Activated CD8-positive, alpha-beta memory T cell treated with anti-CD3 and anti-CD28 coated beads, Interleukin-2, amount 10 ng/mL, durations not matched to agents 7 days and 5 days (primary cell): ENCODE data around the gene NKD2. TPM values are rescaled to one million over a fixed set of nuclear protein-coding genes. Genes with fewer than 3 reads are reported as not detected.
"Not testable (repeated sequence)": the region's sequence is repeated elsewhere in the genome, so short reads cannot be mapped to it uniquely, and the experiment has no call there.

Experiments used
- ATAC-seq: fragments of 150-1000 bp; cut with Tn5 transposase; one replicate; pipeline ENCODE4 v1.10.0; 2021; ENCODE audit warnings: moderate library complexity
- CTCF ChIA-PET: fragments of 350-600 bp; sonication (Branson Sonifier 250); formaldehyde crosslinking; loops from one replicate; lab custom pipeline; 2021; ENCODE audit warnings: antibody characterized with exemption; lab: Charles Lee
- DNase-seq: peaks from one replicate; pipeline ENCODE4 v3.0.0-alpha.2; 2020
- H3K27ac Mint-ChIP-seq: one replicate; pipeline ENCODE4 v1.8.0; 2021; ENCODE audit warnings: mild to moderate bottlenecking, mixed read lengths
- H3K27me3 Mint-ChIP-seq: one replicate; pipeline ENCODE4 v1.8.0; 2021; ENCODE audit warnings: mixed read lengths
- H3K36me3 Mint-ChIP-seq: one replicate; pipeline ENCODE4 v1.8.0; 2021; ENCODE audit warnings: mild to moderate bottlenecking, mixed read lengths
- H3K4me1 Mint-ChIP-seq: one replicate; pipeline ENCODE4 v1.8.0; 2021; ENCODE audit warnings: mixed read lengths
- H3K4me3 Mint-ChIP-seq: one replicate; pipeline ENCODE4 v1.8.0; 2021; ENCODE audit warnings: mild to moderate bottlenecking, moderate library complexity, mixed read lengths
- H3K9me3 Mint-ChIP-seq: one replicate; pipeline ENCODE4 v1.8.0; 2022; ENCODE audit warnings: low read depth, mixed read lengths
- total RNA-seq, 2 experiments: library from RNA; stranded (reverse); gene quantifications; one replicate each; pipeline ENCODE4 v1.2.3, GENCODE V29; 2021

The NKD2 gene
- total RNA-seq, 2 experiments from 2014 or later, result 4.2 to 6.5 TPM

GRCh38 chr5:1014346-1014745, 5.7 kb downstream of the NKD2 start:
- Mint-ChIP-seq H3K9me3 (no peaks in the 10 kb centered on the region), H3K27ac (no peak overlapping the region), H3K4me3 (no peak overlapping the region), H3K36me3 (no peaks in the 10 kb centered on the region), H3K27me3 (peaks cover 22% of the 10 kb centered on the region), H3K4me1 (peaks cover 5% of the 10 kb centered on the region)
- ATAC-seq (no peak), DNase-seq (no peak)
- CTCF ChIA-PET, result no interaction called here

DNA sequence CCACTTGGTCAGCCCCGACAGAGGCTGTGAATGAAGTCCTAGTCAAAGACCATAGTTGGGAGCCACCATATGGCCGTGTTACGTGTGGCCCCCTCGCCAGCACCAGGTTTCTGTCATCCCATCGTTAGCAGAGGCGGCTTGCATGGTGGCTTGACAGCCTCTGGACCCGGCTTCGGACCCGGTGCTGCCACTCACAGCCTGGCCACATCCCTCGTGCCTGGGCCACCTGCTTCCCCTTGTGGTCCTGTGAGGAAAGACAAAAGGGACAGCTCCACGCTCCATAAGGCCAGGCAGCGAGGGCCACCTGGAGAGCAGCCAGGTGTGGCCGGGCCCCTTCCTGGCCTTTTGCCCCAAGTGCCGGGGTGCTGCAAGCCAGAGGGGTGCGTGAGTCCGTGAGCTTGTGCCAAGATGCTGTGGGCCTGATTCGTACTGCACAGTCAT, 6.2 kb downstream of the NKD2 start:
- no peaks in the 10 kb centered on the region for H3K36me3 Mint-ChIP-seq
- H3K4me1 Mint-ChIP-seq, result peaks cover 5% of the 10 kb centered on the region
- H3K9me3 Mint-ChIP-seq, result no peaks in the 10 kb centered on the region
- ATAC-seq, result no peak
- H3K27ac Mint-ChIP-seq, result no peak overlapping the region
- DNase-seq, result no peak
- no peak overlapping the region for H3K4me3 Mint-ChIP-seq
- H3K27me3 Mint-ChIP-seq, result peaks cover 19% of the 10 kb centered on the region
- CTCF ChIA-PET, result no interaction called here

DNA sequence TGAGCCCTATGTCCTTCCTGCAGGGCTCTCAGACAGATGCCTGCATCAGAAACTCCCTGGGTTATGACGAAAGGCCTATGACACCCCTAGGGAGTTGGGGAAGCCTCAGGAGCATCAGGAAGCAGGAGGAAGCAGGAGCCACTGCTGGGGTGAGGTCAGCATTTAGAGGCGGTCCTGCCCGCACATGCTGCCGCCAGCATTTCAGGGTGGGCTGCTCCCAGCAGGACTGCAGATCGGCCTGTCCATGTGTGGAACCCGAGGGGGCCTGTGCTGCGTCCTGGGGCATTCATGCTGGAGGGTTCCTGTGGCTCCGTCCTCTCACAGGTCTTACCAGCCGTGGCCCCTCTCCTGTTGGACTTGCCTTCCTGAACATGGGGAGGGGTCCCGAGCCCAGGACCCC, 6.9 kb downstream of the NKD2 start:
- H3K4me3 Mint-ChIP-seq, result no peak overlapping the region
- H3K27me3 Mint-ChIP-seq, result peaks cover 11% of the 10 kb centered on the region
- H3K4me1 Mint-ChIP-seq, result peaks cover 3% of the 10 kb centered on the region
- no peaks in the 10 kb centered on the region for H3K9me3 Mint-ChIP-seq
- no peak for ATAC-seq
- CTCF ChIA-PET, result interaction anchor here (1.3 kb wide), 1 partner anchor 8 kb away, joined by 3 read pairs; no protein-coding TSS in a partner anchor
- H3K36me3 Mint-ChIP-seq, result no peaks in the 10 kb centered on the region
- H3K27ac Mint-ChIP-seq, result no peak overlapping the region
- DNase-seq, result no peak

DNA sequence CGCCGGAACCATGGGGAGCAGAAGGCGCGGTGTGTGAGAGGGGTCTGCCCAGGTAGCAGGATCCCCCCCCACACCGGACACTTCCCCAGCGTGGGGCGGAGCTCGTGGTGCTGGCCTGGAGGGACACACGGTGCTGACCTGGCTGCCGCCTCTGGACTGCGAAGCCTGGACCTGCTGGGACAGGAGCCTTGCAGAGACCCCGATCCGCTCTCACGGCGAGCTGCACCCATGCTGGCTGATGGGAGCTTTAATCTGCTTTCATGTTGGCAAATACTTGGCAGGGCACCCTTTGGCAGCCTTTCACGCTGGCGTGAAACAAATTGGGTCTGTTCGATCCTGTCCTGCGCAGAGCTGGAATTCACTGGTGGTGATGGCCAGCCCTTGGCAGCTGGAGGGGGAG, 7.4 kb downstream of the NKD2 start:
- Mint-ChIP-seq H3K9me3 (no peaks in the 10 kb centered on the region), H3K27me3 (peaks cover 6% of the 10 kb centered on the region), H3K27ac (no peak overlapping the region), H3K4me3 (no peak overlapping the region), H3K4me1 (peaks cover 3% of the 10 kb centered on the region), H3K36me3 (no peaks in the 10 kb centered on the region)
- ATAC-seq, result no peak
- no peak for DNase-seq
- CTCF ChIA-PET, result interaction anchor here (1.3 kb wide), 1 partner anchor 8 kb away, joined by 3 read pairs; no protein-coding TSS in a partner anchor

GRCh38 chr5:1016476-1016875, 7.9 kb downstream of the NKD2 start:
- no peak for ATAC-seq
- DNase-seq, result no peak
- H3K27me3 Mint-ChIP-seq, result peaks cover 2% of the 10 kb centered on the region
- H3K9me3 Mint-ChIP-seq, result no peaks in the 10 kb centered on the region
- H3K4me3 Mint-ChIP-seq, result no peak overlapping the region
- no peak overlapping the region for H3K27ac Mint-ChIP-seq
- CTCF ChIA-PET, result interaction anchor here (1.3 kb wide), 1 partner anchor 9 kb away, joined by 3 read pairs; no protein-coding TSS in a partner anchor
- no peaks in the 10 kb centered on the region for H3K36me3 Mint-ChIP-seq
- no peaks in the 10 kb centered on the region for H3K4me1 Mint-ChIP-seq

DNA sequence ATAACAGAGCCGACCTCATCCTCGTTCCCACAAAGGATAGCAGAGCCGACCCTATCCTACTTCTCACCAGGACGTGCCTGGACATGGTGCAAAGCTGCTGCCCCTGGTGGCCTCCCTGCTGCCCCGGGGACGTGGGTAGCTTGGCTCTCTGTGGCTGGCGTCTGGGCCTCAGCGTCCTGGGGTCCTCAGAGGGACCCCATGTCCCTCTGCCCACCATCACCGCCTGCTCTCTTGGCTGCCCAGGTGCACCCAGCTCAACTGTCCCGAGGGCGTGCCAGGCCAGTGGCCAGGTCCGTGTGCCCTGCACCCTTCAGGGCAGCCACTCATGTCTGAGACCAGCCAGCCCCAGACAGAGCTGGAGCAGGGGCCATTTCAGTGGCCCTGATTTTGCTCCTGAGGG, 8.5 kb downstream of the NKD2 start:
- H3K27ac Mint-ChIP-seq, result no peak overlapping the region

DNA sequence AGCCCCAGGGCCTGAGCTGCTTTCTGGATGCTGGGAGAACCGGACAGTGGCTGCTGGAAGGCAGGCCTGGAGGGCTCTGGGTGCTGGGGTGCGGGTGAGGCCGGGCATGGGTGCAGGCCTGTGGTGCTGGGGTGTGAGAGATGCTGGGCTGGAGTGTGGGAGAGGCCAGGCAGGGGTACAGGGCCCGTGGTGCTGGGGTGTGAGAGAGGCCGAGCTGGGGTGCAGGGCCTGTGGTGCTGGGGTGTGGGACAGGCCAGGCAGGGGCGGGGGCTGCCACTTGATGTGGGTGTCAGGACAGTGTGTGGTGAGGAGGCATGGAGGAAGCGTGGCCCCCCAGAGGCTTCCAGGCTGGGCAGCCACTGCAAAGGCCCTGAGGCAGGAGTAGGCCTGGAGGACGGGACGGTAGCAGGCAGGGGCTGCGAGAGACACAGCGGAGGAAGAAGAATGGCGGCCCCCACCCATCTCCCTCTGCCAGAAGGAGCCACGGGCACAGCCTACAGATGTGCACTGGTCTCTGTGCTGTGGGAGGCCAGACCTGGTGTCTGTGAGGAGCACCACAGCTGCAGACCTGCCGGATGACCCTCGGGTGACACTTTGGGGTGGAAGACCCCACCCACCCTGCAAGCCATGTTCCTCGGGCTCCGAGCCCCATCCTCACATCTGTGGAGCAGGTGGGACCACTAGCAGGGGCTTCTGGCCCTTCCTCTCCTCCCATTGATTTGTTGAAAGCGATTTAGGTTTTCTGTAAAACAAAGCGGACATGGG, 9.3 kb downstream of the NKD2 start:
- H3K36me3 Mint-ChIP-seq, result no peaks in the 10 kb centered on the region
- no peaks in the 10 kb centered on the region for H3K27me3 Mint-ChIP-seq
- CTCF ChIA-PET, result interaction anchor here (1.4 kb wide), 1 partner anchor 157 kb away, joined by 5 read pairs; no protein-coding TSS in a partner anchor
- H3K9me3 Mint-ChIP-seq, result no peaks in the 10 kb centered on the region
- H3K4me3 Mint-ChIP-seq, result no peak overlapping the region
- DNase-seq (no peak), ATAC-seq (no peak)
- no peaks in the 10 kb centered on the region for H3K4me1 Mint-ChIP-seq
- no peak overlapping the region for H3K27ac Mint-ChIP-seq

More for the DNA sequence above, 8.5 kb downstream of the NKD2 start:
- DNase-seq (no peak), ATAC-seq (no peak)
- Mint-ChIP-seq H3K27me3 (no peaks in the 10 kb centered on the region), H3K9me3 (no peaks in the 10 kb centered on the region), H3K4me1 (no peaks in the 10 kb centered on the region), H3K36me3 (no peaks in the 10 kb centered on the region), H3K4me3 (no peak overlapping the region)
- CTCF ChIA-PET, result interaction anchor here (1.3 kb wide), 1 partner anchor 9 kb away, joined by 3 read pairs; no protein-coding TSS in a partner anchor

GRCh38 chr5:1018596-1018995, 10.0 kb downstream of the NKD2 start:
- CTCF ChIA-PET, result interaction anchor here (1.4 kb wide), 1 partner anchor 156 kb away, joined by 5 read pairs; no protein-coding TSS in a partner anchor
- no peak overlapping the region for H3K27ac Mint-ChIP-seq
- H3K36me3 Mint-ChIP-seq, result no peaks in the 10 kb centered on the region
- H3K4me1 Mint-ChIP-seq, result no peaks in the 10 kb centered on the region
- no peaks in the 10 kb centered on the region for H3K9me3 Mint-ChIP-seq
- H3K27me3 Mint-ChIP-seq, result no peaks in the 10 kb centered on the region
- no peak for ATAC-seq
- no peak overlapping the region for H3K4me3 Mint-ChIP-seq
- no peak for DNase-seq

GRCh38 chr5:1019001-1019905, 10.7 kb downstream of the NKD2 start:
- CTCF ChIA-PET, result interaction anchor here (1.4 kb wide), 2 partner anchors 121 to 155 kb away, joined by 3 to 5 read pairs; no protein-coding TSS in a partner anchor
- H3K27ac Mint-ChIP-seq, result no peak overlapping the region
- H3K4me1 Mint-ChIP-seq, result no peaks in the 10 kb centered on the region
- ATAC-seq, result no peak
- no peak overlapping the region for H3K4me3 Mint-ChIP-seq
- DNase-seq, result no peak
- H3K36me3 Mint-ChIP-seq, result no peaks in the 10 kb centered on the region
- H3K9me3 Mint-ChIP-seq, result no peaks in the 10 kb centered on the region
- no peaks in the 10 kb centered on the region for H3K27me3 Mint-ChIP-seq

- no peaks in the 10 kb centered on the region for H3K27me3 Mint-ChIP-seq
- no peaks in the 10 kb centered on the region for H3K4me1 Mint-ChIP-seq
- no peak overlapping the region for H3K27ac Mint-ChIP-seq
- no peak for DNase-seq
- no peaks in the 10 kb centered on the region for H3K9me3 Mint-ChIP-seq
- no peak for ATAC-seq
- CTCF ChIA-PET, result interaction anchor here (1.4 kb wide), 1 partner anchor 119 kb away, joined by 3 read pairs; no protein-coding TSS in a partner anchor
- no peak overlapping the region for H3K4me3 Mint-ChIP-seq
- H3K36me3 Mint-ChIP-seq, result no peaks in the 10 kb centered on the region
Measured at GRCh38 chr5:1020452-1020961, 11.9 kb downstream of the NKD2 start.

DNA sequence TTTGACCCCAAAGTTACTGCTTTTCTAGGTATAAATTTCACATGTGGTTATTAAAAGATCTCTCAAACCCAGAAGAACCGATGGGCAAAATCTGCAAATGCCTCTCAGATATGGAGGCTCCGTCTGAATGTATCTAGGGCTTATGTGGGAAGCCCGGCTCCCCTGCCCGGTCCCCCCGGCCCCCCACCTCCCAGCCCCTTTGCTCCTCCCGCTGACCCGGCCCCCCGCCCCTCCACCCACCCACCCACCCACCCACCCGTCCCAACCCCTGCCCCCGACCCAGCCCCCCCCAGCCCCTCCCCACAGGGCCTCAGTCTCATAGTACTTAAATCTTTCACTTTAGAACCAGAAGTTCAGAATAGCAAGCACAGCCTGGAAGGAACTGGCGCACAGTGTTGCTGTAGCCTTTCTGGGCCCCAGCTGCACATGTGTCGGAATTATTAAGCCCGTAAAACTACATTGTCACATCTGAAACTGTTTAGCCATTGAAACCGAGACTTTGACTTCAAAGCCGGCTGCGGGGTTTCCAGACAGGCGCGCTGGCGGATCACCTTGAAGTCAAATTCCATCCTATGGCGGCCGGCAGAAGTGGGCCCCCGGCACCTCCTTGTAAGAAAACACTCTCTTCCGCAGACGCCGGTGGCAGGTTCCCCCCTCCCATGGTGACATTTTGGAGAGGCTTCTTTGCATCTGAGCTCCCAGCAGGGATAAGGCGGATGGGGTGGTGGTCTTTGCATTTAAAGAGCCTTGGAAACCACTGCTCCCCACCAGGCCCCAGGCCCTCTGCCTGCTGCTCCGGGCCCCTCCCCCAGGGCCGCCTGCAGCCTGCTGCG, 12.8 kb downstream of the NKD2 start:
- Mint-ChIP-seq H3K27me3 (no peaks in the 10 kb centered on the region), H3K36me3 (no peaks in the 10 kb centered on the region), H3K4me1 (no peaks in the 10 kb centered on the region), H3K9me3 (no peaks in the 10 kb centered on the region), H3K27ac (no peak overlapping the region), H3K4me3 (no peak overlapping the region)
- no peak for DNase-seq
- ATAC-seq, result no peak
- CTCF ChIA-PET, result interaction anchor here (1.4 kb wide), 1 partner anchor 119 kb away, joined by 3 read pairs; no protein-coding TSS in a partner anchor

GRCh38 chr5:1021969-1022336, 13.4 kb downstream of the NKD2 start:
- CTCF ChIA-PET, H3K4me3 Mint-ChIP-seq, ATAC-seq, H3K27me3 Mint-ChIP-seq, H3K27ac Mint-ChIP-seq, H3K4me1 Mint-ChIP-seq, DNase-seq, H3K9me3 Mint-ChIP-seq, H3K36me3 Mint-ChIP-seq: not testable (repeated sequence)
